GM23338 (cell line): Measurements from ENCODE around the gene ACTRT1. TPM values are rescaled to one million over a fixed set of nuclear protein-coding genes. Genes with fewer than 3 reads are reported as not detected.

Experiments used
- ATAC-seq: fragments of 200-7000 bp; cut with Tn5 transposase; 3 replicates; pipeline ENCODE4 v1.9.1; 2020
- DNase-seq: peaks from one replicate; pipeline ENCODE4 v3.0.0-alpha.2; 2015; ENCODE audit warnings: low spot score
- H2AFZ ChIP-seq: fragments of 200-600 bp; sonication (generic); 2 replicates; pipeline ENCODE4 v1.8.0; 2016; ENCODE audit warnings: antibody characterized with exemption, mild to moderate bottlenecking, moderate library complexity
- H3F3A ChIP-seq: fragments of 200-600 bp; sonication (generic); replicated peaks from 2 replicates; pipeline ENCODE4 v1.8.0; 2017; ENCODE audit warnings: antibody characterized with exemption, mixed run types, low read depth
- H3K27ac ChIP-seq: fragments of 200-600 bp; sonication (generic); 2 replicates; pipeline ENCODE4 v1.6.1; 2016; ENCODE audit warnings: low read depth
- H3K27me3 ChIP-seq: fragments of 200-600 bp; sonication (generic); 2 replicates; pipeline ENCODE4 v1.8.0; 2016; ENCODE audit warnings: mild to moderate bottlenecking, mixed run types, moderate library complexity; ENCODE audit not compliant: insufficient read depth
- H3K36me3 ChIP-seq: fragments of 200-600 bp; sonication (generic); 2 replicates; pipeline ENCODE4 v1.8.0; 2016; ENCODE audit warnings: mild to moderate bottlenecking; ENCODE audit not compliant: insufficient read depth
- H3K4me1 ChIP-seq: fragments of 200-600 bp; sonication (generic); 2 replicates; pipeline ENCODE4 v1.8.0; 2016; ENCODE audit warnings: mild to moderate bottlenecking, moderate library complexity; ENCODE audit not compliant: insufficient read depth
- H3K4me2 ChIP-seq: fragments of 200-600 bp; sonication (generic); 2 replicates; pipeline ENCODE4 v1.7.1; 2017; ENCODE audit warnings: mixed run types
- H3K4me3 ChIP-seq: fragments of 200-600 bp; sonication (generic); 2 replicates; pipeline ENCODE4 v1.6.1; 2016; ENCODE audit warnings: mixed run types
- H3K79me2 ChIP-seq: fragments of 200-600 bp; sonication (generic); replicated peaks from 2 replicates; pipeline ENCODE4 v1.8.0; 2017; ENCODE audit warnings: mild to moderate bottlenecking; ENCODE audit not compliant: insufficient read depth
- H3K9me2 ChIP-seq: fragments of 200-600 bp; sonication (generic); 2 replicates; pipeline ENCODE4 v1.8.0; 2017; ENCODE audit not compliant: insufficient read depth
- H4K20me1 ChIP-seq: fragments of 200-600 bp; sonication (generic); replicated peaks from 2 replicates; pipeline ENCODE4 v1.8.0; 2017; ENCODE audit warnings: mild to moderate bottlenecking; ENCODE audit not compliant: insufficient read depth
- H3K27ac Mint-ChIP-seq: 2 replicates; pipeline ENCODE4 v1.8.0; 2020; ENCODE audit warnings: inconsistent platforms, mild to moderate bottlenecking, moderate library complexity, mixed read lengths
- H3K27me3 Mint-ChIP-seq: 3 replicates; pipeline ENCODE4 v1.8.0; 2022; ENCODE audit warnings: low read depth, mild to moderate bottlenecking, moderate library complexity, mixed read lengths, inconsistent platforms; ENCODE audit not compliant: insufficient read depth, poor library complexity
- H3K36me3 Mint-ChIP-seq: 3 replicates; pipeline ENCODE4 v1.8.0; 2021; ENCODE audit warnings: low read depth, mild to moderate bottlenecking, inconsistent platforms, moderate library complexity, mixed read lengths
- H3K4me1 Mint-ChIP-seq: 3 replicates; pipeline ENCODE4 v1.8.0; 2020; ENCODE audit warnings: mild to moderate bottlenecking, inconsistent platforms, mixed read lengths
- H3K4me3 Mint-ChIP-seq: 3 replicates; pipeline ENCODE4 v1.8.0; 2021; ENCODE audit warnings: moderate library complexity, mild to moderate bottlenecking, inconsistent platforms, mixed read lengths
- H3K9me3 Mint-ChIP-seq: 3 replicates; pipeline ENCODE4 v1.8.0; 2020; ENCODE audit warnings: moderate library complexity, mild to moderate bottlenecking, inconsistent platforms, mixed read lengths
- CTCF ChIP-seq, 2 experiments: fragments of 200-600 bp in 1 of 2; sonication (generic) in 1 of 2; conservative IDR thresholded peaks; 2 replicates each; pipeline versions ENCODE4 v1.5.1 to v1.6.1; 2016 to 2017; ENCODE audit warnings: antibody characterized with exemption in 2 of 2, low read depth in 2 of 2, mild to moderate bottlenecking in 2 of 2, moderate library complexity in 1 of 2
- EZH2phosphoT487 ChIP-seq: fragments of 200-600 bp; sonication (generic); IDR thresholded peaks from one replicate; pipeline ENCODE4 v1.8.1; 2018; ENCODE audit warnings: antibody characterized with exemption; ENCODE audit not compliant: unreplicated experiment
- POLR2AphosphoS5 ChIP-seq: IDR thresholded peaks from 2 replicates; pipeline ENCODE4 v1.6.1; 2016; ENCODE audit warnings: antibody characterized with exemption, low read depth
- polyA plus RNA-seq: library from polyadenylated mRNA; unstranded; fragments of >200 nt; fragmentation: Nextera tagmentation; extraction: Ambion mirVana; gene quantifications from 2 replicates; pipeline ENCODE4 v1.2.1, GENCODE V29; 2016
- total RNA-seq: library from RNA; depleted of rRNA; stranded (reverse); fragments of >200 nt; shearing (Covaris generic); gene quantifications from 2 replicates; pipeline ENCODE4 v1.2.3, GENCODE V29; 2014
- TF ChIP-seq, protein P1 (sequence below): IDR thresholded peaks from one replicate; pipeline ENCODE4 v1.6.1; 2018; ENCODE audit warnings: antibody characterized with exemption; ENCODE audit not compliant: unreplicated experiment
- TF ChIP-seq, protein P2 (sequence below): fragments of 250-450 bp; sonication (Bioruptor Pico); IDR thresholded peaks from 2 replicates; pipeline ENCODE4 v1.5.0; 2020; ENCODE audit warnings: mild to moderate bottlenecking, moderate library complexity

The ACTRT1 gene
- total and polyA plus RNA-seq, 2 experiments from 2014 or later, result not detected

DNA sequence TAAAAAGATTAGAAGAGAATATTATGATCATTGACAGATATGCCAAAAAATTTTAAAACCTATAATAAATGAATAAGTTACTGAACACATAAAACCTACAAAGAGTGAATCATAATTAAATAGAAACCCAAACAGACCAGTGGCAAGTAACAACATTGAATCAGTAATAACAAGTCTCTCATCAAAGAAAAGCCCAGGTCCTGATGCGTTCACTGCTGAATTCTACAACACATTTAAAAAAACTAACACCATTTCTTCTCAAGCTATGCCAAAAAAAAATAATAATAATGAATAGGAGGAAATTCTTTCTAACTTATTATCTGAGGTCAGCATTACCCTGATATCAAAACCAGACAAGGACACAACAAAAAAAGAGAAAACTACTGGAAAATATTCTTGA, 30.6 kb downstream of the ACTRT1 start:
- no peak overlapping the region for H3K4me3 ChIP-seq
- no peaks in the 10 kb centered on the region for H3K4me1 ChIP-seq
- no peaks in the 10 kb centered on the region for H3K36me3 ChIP-seq
- H3K4me2 ChIP-seq, result no peak overlapping the region
- H2AFZ ChIP-seq, result no peak overlapping the region
- H4K20me1 ChIP-seq, result no peaks in the 10 kb centered on the region
- Mint-ChIP-seq H3K4me3 (no peak overlapping the region), H3K9me3 (peaks cover 8% of the 10 kb centered on the region), H3K36me3 (peaks cover 11% of the 10 kb centered on the region; the same call in 2 of the 3 replicates), H3K4me1 (no peaks in the 10 kb centered on the region), H3K27me3 (peaks cover 1% of the 10 kb centered on the region), H3K27ac (no peak overlapping the region)
- TF ChIP-seq POLR2AphosphoS5 (no peak), CTCF (conservative IDR thresholded peaks at IDR 0.05; ENCODE audit: low read depth in 2 of 2) (no peak), EZH2phosphoT487 (no peak)
- TF ChIP-seq, protein P1, sequence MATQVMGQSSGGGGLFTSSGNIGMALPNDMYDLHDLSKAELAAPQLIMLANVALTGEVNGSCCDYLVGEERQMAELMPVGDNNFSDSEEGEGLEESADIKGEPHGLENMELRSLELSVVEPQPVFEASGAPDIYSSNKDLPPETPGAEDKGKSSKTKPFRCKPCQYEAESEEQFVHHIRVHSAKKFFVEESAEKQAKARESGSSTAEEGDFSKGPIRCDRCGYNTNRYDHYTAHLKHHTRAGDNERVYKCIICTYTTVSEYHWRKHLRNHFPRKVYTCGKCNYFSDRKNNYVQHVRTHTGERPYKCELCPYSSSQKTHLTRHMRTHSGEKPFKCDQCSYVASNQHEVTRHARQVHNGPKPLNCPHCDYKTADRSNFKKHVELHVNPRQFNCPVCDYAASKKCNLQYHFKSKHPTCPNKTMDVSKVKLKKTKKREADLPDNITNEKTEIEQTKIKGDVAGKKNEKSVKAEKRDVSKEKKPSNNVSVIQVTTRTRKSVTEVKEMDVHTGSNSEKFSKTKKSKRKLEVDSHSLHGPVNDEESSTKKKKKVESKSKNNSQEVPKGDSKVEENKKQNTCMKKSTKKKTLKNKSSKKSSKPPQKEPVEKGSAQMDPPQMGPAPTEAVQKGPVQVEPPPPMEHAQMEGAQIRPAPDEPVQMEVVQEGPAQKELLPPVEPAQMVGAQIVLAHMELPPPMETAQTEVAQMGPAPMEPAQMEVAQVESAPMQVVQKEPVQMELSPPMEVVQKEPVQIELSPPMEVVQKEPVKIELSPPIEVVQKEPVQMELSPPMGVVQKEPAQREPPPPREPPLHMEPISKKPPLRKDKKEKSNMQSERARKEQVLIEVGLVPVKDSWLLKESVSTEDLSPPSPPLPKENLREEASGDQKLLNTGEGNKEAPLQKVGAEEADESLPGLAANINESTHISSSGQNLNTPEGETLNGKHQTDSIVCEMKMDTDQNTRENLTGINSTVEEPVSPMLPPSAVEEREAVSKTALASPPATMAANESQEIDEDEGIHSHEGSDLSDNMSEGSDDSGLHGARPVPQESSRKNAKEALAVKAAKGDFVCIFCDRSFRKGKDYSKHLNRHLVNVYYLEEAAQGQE, result no peak
- TF ChIP-seq, protein P2, sequence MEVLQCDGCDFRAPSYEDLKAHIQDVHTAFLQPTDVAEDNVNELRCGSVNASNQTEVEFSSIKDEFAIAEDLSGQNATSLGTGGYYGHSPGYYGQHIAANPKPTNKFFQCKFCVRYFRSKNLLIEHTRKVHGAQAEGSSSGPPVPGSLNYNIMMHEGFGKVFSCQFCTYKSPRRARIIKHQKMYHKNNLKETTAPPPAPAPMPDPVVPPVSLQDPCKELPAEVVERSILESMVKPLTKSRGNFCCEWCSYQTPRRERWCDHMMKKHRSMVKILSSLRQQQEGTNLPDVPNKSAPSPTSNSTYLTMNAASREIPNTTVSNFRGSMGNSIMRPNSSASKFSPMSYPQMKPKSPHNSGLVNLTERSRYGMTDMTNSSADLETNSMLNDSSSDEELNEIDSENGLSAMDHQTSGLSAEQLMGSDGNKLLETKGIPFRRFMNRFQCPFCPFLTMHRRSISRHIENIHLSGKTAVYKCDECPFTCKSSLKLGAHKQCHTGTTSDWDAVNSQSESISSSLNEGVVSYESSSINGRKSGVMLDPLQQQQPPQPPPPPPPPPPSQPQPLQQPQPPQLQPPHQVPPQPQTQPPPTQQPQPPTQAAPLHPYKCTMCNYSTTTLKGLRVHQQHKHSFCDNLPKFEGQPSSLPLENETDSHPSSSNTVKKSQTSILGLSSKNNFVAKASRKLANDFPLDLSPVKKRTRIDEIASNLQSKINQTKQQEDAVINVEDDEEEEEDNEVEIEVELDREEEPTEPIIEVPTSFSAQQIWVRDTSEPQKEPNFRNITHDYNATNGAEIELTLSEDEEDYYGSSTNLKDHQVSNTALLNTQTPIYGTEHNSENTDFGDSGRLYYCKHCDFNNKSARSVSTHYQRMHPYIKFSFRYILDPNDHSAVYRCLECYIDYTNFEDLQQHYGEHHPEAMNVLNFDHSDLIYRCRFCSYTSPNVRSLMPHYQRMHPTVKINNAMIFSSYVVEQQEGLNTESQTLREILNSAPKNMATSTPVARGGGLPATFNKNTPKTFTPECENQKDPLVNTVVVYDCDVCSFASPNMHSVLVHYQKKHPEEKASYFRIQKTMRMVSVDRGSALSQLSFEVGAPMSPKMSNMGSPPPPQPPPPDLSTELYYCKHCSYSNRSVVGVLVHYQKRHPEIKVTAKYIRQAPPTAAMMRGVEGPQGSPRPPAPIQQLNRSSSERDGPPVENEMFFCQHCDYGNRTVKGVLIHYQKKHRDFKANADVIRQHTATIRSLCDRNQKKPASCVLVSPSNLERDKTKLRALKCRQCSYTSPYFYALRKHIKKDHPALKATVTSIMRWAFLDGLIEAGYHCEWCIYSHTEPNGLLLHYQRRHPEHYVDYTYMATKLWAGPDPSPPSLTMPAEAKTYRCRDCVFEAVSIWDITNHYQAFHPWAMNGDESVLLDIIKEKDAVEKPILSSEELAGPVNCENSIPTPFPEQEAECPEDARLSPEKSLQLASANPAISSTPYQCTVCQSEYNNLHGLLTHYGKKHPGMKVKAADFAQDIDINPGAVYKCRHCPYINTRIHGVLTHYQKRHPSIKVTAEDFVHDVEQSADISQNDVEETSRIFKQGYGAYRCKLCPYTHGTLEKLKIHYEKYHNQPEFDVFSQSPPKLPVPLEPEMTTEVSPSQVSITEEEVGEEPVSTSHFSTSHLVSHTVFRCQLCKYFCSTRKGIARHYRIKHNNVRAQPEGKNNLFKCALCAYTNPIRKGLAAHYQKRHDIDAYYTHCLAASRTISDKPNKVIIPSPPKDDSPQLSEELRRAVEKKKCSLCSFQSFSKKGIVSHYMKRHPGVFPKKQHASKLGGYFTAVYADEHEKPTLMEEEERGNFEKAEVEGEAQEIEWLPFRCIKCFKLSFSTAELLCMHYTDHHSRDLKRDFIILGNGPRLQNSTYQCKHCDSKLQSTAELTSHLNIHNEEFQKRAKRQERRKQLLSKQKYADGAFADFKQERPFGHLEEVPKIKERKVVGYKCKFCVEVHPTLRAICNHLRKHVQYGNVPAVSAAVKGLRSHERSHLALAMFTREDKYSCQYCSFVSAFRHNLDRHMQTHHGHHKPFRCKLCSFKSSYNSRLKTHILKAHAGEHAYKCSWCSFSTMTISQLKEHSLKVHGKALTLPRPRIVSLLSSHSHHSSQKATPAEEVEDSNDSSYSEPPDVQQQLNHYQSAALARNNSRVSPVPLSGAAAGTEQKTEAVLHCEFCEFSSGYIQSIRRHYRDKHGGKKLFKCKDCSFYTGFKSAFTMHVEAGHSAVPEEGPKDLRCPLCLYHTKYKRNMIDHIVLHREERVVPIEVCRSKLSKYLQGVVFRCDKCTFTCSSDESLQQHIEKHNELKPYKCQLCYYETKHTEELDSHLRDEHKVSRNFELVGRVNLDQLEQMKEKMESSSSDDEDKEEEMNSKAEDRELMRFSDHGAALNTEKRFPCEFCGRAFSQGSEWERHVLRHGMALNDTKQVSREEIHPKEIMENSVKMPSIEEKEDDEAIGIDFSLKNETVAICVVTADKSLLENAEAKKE, result no peak
- no peak for ATAC-seq
- DNase-seq, result no peak
- H3K79me2 ChIP-seq, result no peaks in the 10 kb centered on the region
- no peaks in the 10 kb centered on the region for H3K27me3 ChIP-seq
- H3K9me2 ChIP-seq, result no peaks in the 10 kb centered on the region
- H3F3A ChIP-seq, result no peaks in the 10 kb centered on the region
- H3K27ac ChIP-seq, result no peak overlapping the region
